GM18868 (cell line): Measurements from ENCODE around the gene COMMD4.
"Not testable (repeated sequence)": the region's sequence is repeated elsewhere in the genome, so short reads cannot be mapped to it uniquely, and the experiment has no call there.

ENCODE experiments used
- ATAC-seq: cut with Tn5 transposase; IDR thresholded peaks from one replicate; pipeline ENCODE4 v1.9.1; 2021; ENCODE audit warnings: mild to moderate bottlenecking, moderate library complexity; ENCODE audit not compliant: unreplicated experiment

Gene COMMD4

GRCh38 chr15:75335705-75336355, at the start of gene COMMD4:
Gene COMMD4 (plus strand): TSS chr15:75336063. CDS start chr15:75336090, 27 bp downstream.
- peak; percentile 53 for ATAC-seq

GRCh38 chr15:75293660-75294059, 42.2 kb upstream of the COMMD4 start:
- ATAC-seq, result not testable (repeated sequence)

- not testable (repeated sequence) for ATAC-seq
Observed at GRCh38 chr15:75298541-75299310, 37.1 kb upstream of the COMMD4 start.

GRCh38 chr15:75299311-75299688, 36.6 kb upstream of the COMMD4 start:
- ATAC-seq, result not testable (repeated sequence)

GRCh38 chr15:75300026-75300425, 35.8 kb upstream of the COMMD4 start:
- not testable (repeated sequence) for ATAC-seq

GRCh38 chr15:75302318-75302717, 33.5 kb upstream of the COMMD4 start:
- ATAC-seq, result no peak

GRCh38 chr15:75302753-75303152, 33.1 kb upstream of the COMMD4 start:
- not testable (repeated sequence) for ATAC-seq

GRCh38 chr15:75306188-75306587, 29.7 kb upstream of the COMMD4 start:
- no peak for ATAC-seq

GRCh38 chr15:75307778-75308390, 28.0 kb upstream of the COMMD4 start:
- no peak for ATAC-seq

GRCh38 chr15:75309711-75310110, 26.2 kb upstream of the COMMD4 start:
- no peak for ATAC-seq

- not testable (repeated sequence) for ATAC-seq
Observed at GRCh38 chr15:75312548-75312947, 23.3 kb upstream of the COMMD4 start.

GRCh38 chr15:75313116-75313845, 22.6 kb upstream of the COMMD4 start:
- no peak for ATAC-seq

GRCh38 chr15:75314552-75315290, 21.1 kb upstream of the COMMD4 start:
- no peak for ATAC-seq

- not testable (repeated sequence) for ATAC-seq
Observed at GRCh38 chr15:75319231-75319897, 16.5 kb upstream of the COMMD4 start.

GRCh38 chr15:75321711-75322110, 14.2 kb upstream of the COMMD4 start:
- ATAC-seq, result no peak

- ATAC-seq, result no peak
Observed at GRCh38 chr15:75325922-75326321, 9.9 kb upstream of the COMMD4 start.

GRCh38 chr15:75327005-75327404, 8.9 kb upstream of the COMMD4 start:
- ATAC-seq, result no peak

- ATAC-seq, result no peak
Observed at GRCh38 chr15:75327491-75327890, 8.4 kb upstream of the COMMD4 start.

- ATAC-seq, result no peak
Observed at GRCh38 chr15:75328493-75329314, 7.2 kb upstream of the COMMD4 start.
